GM19397 (cell line): Measurements from ENCODE around the gene TRIM34.
"Not testable (repeated sequence)": the region's sequence is repeated elsewhere in the genome, so short reads cannot be mapped to it uniquely, and the experiment has no call there.

Source experiments
- ATAC-seq: cut with Tn5 transposase; IDR thresholded peaks from one replicate; pipeline ENCODE4 v1.9.1; 2021; ENCODE audit warnings: mild to moderate bottlenecking, moderate library complexity; ENCODE audit not compliant: unreplicated experiment

TRIM34 gene

GRCh38 chr11:5683620-5684019 lies 58.8 kb downstream of the TRIM34 start:
- ATAC-seq = not testable (repeated sequence)

- no peak for ATAC-seq
Measured at GRCh38 chr11:5684036-5684645, 59.3 kb downstream of the TRIM34 start.

DNA sequence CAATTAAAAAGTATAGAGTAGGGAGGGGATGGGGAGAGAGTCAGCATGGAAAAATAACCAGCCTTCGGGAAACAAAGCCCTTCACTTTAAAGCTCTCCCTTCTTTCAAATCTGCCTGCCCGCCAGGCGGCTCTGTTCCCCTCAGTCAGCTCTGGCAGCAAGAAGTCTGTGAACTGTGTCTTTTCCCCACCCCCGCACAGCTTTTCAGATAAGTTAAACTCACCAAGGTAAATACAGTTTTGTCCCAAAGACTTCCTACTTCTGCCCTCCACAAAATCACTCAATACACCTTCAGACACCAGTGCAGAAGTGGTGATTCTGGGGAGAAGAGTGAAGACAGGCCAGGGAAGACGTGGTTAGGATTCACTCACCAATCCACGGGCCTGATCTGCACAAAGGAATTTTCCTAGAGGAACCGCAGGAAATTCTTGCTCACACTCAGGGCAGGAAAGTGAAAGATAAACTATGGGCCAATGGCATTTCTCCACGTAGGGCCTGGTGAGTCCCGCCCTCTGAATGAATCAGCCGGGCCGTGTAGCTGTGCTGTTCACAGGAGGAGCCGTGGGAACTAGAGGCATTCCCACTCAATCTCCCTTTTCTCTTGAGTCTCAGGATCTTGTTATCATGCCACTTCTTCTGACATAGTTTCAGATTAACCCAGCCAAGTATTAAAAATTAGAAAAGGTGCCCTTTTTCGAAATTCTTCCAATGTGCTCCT lies 60.0 kb downstream of the TRIM34 start, which contains the start of gene TRIM5:
TRIM5 (minus strand) TSS at position 429 of the 717 bp plus-strand sequence. CDS start 4,897 bp downstream, outside the sequence.
- ATAC-seq = peak; percentile 73

- no peak for ATAC-seq
Measured at GRCh38 chr11:5686426-5686825, 61.6 kb downstream of the TRIM34 start.

DNA sequence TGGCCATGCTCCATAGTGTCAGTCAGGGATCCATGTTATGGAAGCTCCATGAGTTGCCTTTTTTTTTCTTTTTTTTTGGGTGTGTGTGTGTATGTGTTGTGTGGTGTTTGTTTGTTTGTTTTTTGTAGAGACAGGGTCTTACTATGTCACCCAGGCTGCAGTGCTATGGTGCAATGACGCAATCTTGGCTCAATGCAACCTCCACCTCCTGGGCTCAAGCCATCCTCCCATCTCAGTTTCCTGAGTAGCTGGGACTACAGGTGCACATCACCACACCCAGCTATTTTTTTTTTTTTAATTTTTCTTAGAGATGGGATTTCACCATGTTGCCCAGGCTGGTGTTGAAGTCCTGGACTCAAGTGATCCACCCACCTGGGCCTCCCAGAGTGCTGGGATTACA lies 63.7 kb downstream of the TRIM34 start:
- ATAC-seq = no peak

DNA sequence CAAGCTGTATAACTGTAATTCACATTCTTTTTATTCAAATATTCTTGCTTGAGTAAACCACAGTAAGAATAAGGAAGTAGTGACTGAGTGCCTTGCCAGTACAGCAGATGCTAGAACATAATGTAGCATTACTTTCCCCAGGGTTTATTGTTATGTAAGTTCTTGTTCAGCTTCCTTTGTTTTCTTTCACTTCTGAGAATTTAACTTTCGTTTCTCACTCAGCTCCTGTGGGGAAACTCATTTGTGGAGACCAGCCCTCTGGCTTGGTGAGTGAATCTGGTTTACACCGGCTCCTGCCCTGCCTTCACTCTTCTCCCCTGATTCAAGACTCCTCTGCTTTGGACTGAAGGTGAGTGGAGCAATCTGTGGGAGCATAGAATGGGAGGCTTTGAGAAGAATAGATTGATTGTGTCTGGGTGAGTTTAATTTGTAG lies 64.8 kb downstream of the TRIM34 start, which contains the start of gene TRIM22:
TRIM22 (plus strand) TSS at position 240 of the 433 bp plus-strand sequence. CDS start 6,443 bp downstream, outside the sequence.
- peak; percentile 77 for ATAC-seq

GRCh38 chr11:5690216-5690615 lies 65.4 kb downstream of the TRIM34 start:
- ATAC-seq = no peak

GRCh38 chr11:5690736-5691135 lies 65.9 kb downstream of the TRIM34 start:
- ATAC-seq = no peak

DNA sequence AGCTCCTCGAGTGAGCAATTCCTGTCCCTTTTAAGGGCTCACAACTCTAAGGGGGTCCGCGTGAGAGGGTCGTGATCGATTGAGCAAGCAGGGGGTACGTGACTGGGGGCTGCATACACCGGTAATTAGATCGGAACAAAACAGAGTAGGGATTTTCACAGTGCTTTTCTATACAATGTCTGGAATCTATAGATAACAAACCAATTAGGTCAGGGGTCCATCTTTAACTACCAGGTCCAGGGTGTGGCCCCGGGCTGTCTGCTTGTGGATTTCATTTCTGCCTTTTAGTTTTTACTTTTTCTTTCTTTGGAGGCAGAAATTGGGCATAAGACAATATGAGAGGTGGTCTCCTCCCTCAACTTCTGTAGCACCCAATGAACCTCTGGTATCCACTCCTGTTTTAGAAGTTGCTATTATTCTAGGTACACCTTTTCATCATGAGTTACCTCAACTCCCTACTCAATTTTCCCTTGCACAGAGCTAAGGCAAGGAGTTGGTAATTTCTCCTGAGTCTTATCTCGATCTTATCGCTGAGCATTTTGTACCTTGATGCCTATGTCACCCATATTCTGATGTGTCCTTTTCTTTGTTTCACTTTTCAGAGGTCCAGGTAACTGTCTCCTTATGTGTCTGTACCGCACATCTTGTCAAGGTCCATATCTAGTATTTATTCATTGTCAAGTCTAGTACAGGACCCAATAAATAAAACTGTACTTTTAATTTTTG lies 66.6 kb downstream of the TRIM34 start:
- not testable (repeated sequence) for ATAC-seq

- no peak for ATAC-seq
Measured at GRCh38 chr11:5691964-5692361, 67.2 kb downstream of the TRIM34 start.
